ENCODE data around the gene TIAM2.

TIAM2 gene

GRCh38 chr6:155008625-155009024, 13.5 kb downstream of the TIAM2 start:
- no peak for DNase-seq (ENCODE audit: low read depth in 1 of 2, low spot score in 1 of 2)
- TF ChIP-seq REST (IDR thresholded peaks at IDR 0.05; ENCODE audit: insufficient replicate concordance, low read depth) (no peak), POLR2AphosphoS5 (IDR thresholded peaks at IDR 0.05; ENCODE audit: low read depth) (no peak), GABPA (IDR thresholded peaks at IDR 0.05; ENCODE audit: low read depth) (no peak), CTCF (IDR thresholded peaks at IDR 0.05; ENCODE audit: insufficient read depth, low read length) (no peak), SPI1 (IDR thresholded peaks at IDR 0.05; ENCODE audit: borderline replicate concordance, low read depth) (no peak)
- no peak overlapping the region for H3K4me3 ChIP-seq (replicated peaks; ENCODE audit: insufficient read depth, low read length)
- no peak overlapping the region for H3K27ac ChIP-seq (replicated peaks)
- no peaks in the 10 kb centered on the region for H3K27me3 ChIP-seq (ENCODE audit: insufficient read depth, poor library complexity, severe bottlenecking)

- no peak overlapping the region for H3K27ac ChIP-seq (replicated peaks)
- H3K4me3 ChIP-seq (replicated peaks; ENCODE audit: insufficient read depth, low read length), result no peak overlapping the region
- TF ChIP-seq POLR2AphosphoS5 (IDR thresholded peaks at IDR 0.05; ENCODE audit: low read depth) (no peak), REST (IDR thresholded peaks at IDR 0.05; ENCODE audit: insufficient replicate concordance, low read depth) (no peak), CTCF (IDR thresholded peaks at IDR 0.05; ENCODE audit: insufficient read depth, low read length) (no peak), SPI1 (IDR thresholded peaks at IDR 0.05; ENCODE audit: borderline replicate concordance, low read depth) (no peak), GABPA (IDR thresholded peaks at IDR 0.05; ENCODE audit: low read depth) (no peak)
- no peaks in the 10 kb centered on the region for H3K27me3 ChIP-seq (ENCODE audit: insufficient read depth, poor library complexity, severe bottlenecking)
- DNase-seq (ENCODE audit: low read depth in 1 of 2, low spot score in 1 of 2), result no peak
Measured at GRCh38 chr6:155010940-155011339, 15.8 kb downstream of the TIAM2 start.

GRCh38 chr6:155011809-155012291, 16.7 kb downstream of the TIAM2 start:
- H3K27ac ChIP-seq (replicated peaks), result no peak overlapping the region
- H3K27me3 ChIP-seq (ENCODE audit: insufficient read depth, poor library complexity, severe bottlenecking), result no peaks in the 10 kb centered on the region
- DNase-seq (ENCODE audit: low read depth in 1 of 2, low spot score in 1 of 2), result no peak
- no peak for TF ChIP-seq GABPA (IDR thresholded peaks at IDR 0.05; ENCODE audit: low read depth)
- TF ChIP-seq CTCF (IDR thresholded peaks at IDR 0.05; ENCODE audit: insufficient read depth, low read length), result no peak
- no peak for TF ChIP-seq SPI1 (IDR thresholded peaks at IDR 0.05; ENCODE audit: borderline replicate concordance, low read depth)
- TF ChIP-seq REST (IDR thresholded peaks at IDR 0.05; ENCODE audit: insufficient replicate concordance, low read depth), result no peak
- TF ChIP-seq POLR2AphosphoS5 (IDR thresholded peaks at IDR 0.05; ENCODE audit: low read depth), result no peak
- H3K4me3 ChIP-seq (replicated peaks; ENCODE audit: insufficient read depth, low read length), result no peak overlapping the region
